GM19351 (cell line): Measurements from ENCODE around the gene STPG1.
"Not testable (repeated sequence)": the region's sequence is repeated elsewhere in the genome, so short reads cannot be mapped to it uniquely, and the experiment has no call there.

ENCODE experiments used
- ATAC-seq: cut with Tn5 transposase; IDR thresholded peaks from one replicate; pipeline ENCODE4 v1.9.1; 2021; ENCODE audit warnings: mild to moderate bottlenecking, moderate library complexity; ENCODE audit not compliant: unreplicated experiment

The STPG1 gene

GRCh38 chr1:24413350-24414163 lies at the start of gene STPG1:
Gene STPG1, minus strand, starts transcription at chr1:24413782. Its CDS starts 12,394 bp downstream, at chr1:24401388.
- no peak for ATAC-seq

GRCh38 chr1:24462128-24462527 lies 48.5 kb upstream of the STPG1 start:
- ATAC-seq: not testable (repeated sequence)

- no peak for ATAC-seq
Observed at GRCh38 chr1:24459551-24460266, 46.1 kb upstream of the STPG1 start.

- ATAC-seq: no peak
Observed at GRCh38 chr1:24457866-24458265, 44.3 kb upstream of the STPG1 start.

- ATAC-seq: no peak
Observed at GRCh38 chr1:24455272-24455671, 41.7 kb upstream of the STPG1 start.

GRCh38 chr1:24454673-24455072 lies 41.1 kb upstream of the STPG1 start:
- ATAC-seq: no peak

- no peak for ATAC-seq
Observed at GRCh38 chr1:24452922-24453485, 39.4 kb upstream of the STPG1 start.

- no peak for ATAC-seq
Observed at GRCh38 chr1:24451746-24452145, 38.2 kb upstream of the STPG1 start.

- no peak for ATAC-seq
Observed at GRCh38 chr1:24450857-24451397, 37.3 kb upstream of the STPG1 start.

- ATAC-seq: no peak
Observed at GRCh38 chr1:24450316-24450715, 36.7 kb upstream of the STPG1 start.

GRCh38 chr1:24446446-24446845 lies 32.9 kb upstream of the STPG1 start:
- ATAC-seq: not testable (repeated sequence)

- ATAC-seq: no peak
Observed at GRCh38 chr1:24443241-24443656, 29.7 kb upstream of the STPG1 start.

- no peak for ATAC-seq
Observed at GRCh38 chr1:24442764-24443163, 29.2 kb upstream of the STPG1 start.

GRCh38 chr1:24441996-24442668 lies 28.6 kb upstream of the STPG1 start:
- ATAC-seq: no peak

GRCh38 chr1:24441480-24441879 lies 27.9 kb upstream of the STPG1 start:
- ATAC-seq: no peak

GRCh38 chr1:24440436-24440835 lies 26.9 kb upstream of the STPG1 start:
- no peak for ATAC-seq

- ATAC-seq: no peak
Observed at GRCh38 chr1:24438423-24438901, 24.9 kb upstream of the STPG1 start.

- no peak for ATAC-seq
Observed at GRCh38 chr1:24437631-24438396, 24.2 kb upstream of the STPG1 start.

- ATAC-seq: no peak
Observed at GRCh38 chr1:24435782-24436365, 22.3 kb upstream of the STPG1 start.

- ATAC-seq: no peak
Observed at GRCh38 chr1:24427545-24427862, 13.9 kb upstream of the STPG1 start.
